ENCODE measurements around the gene S100A13. TPM values are rescaled to one million over a fixed set of nuclear protein-coding genes. Genes with fewer than 3 reads are reported as not detected.

Gene S100A13
- total and polyA plus RNA-seq, 10 of the 15 experiments (the other 5 are each of a cell fraction or from before 2014, with no cell fraction given) = 5.7 to 30.9 (median 9.1) TPM

GRCh38 chr1:153598309-153599172 lies 28.8 kb downstream of the S100A13 start (continued):
- TF ChIP-seq CREB1 (IDR thresholded peaks at IDR 0.05; ENCODE audit: low read depth) (peak; percentile 78), ZBTB33 (IDR thresholded peaks at IDR 0.05) (no peak), JUNB (IDR thresholded peaks at IDR 0.05) (peak; percentile 9; the same call in 1 of the 2 replicates), MEF2B (IDR thresholded peaks at IDR 0.05; ENCODE audit: partially characterized antibody, poor library complexity, severe bottlenecking) (peak; percentile 59), MTA3 (IDR thresholded peaks at IDR 0.05; ENCODE audit: borderline replicate concordance, low read length) (no peak), E2F8 (IDR thresholded peaks at IDR 0.05; ENCODE audit: low read depth, partially characterized antibody) (no peak), BCLAF1 (IDR thresholded peaks at IDR 0.05) (no peak), ETV6 (conservative IDR thresholded peaks at IDR 0.05 in 1 of 2, IDR thresholded peaks at IDR 0.05 in 1 of 2; ENCODE audit: borderline replicate concordance in 1 of 2, low read depth in 1 of 2) (peak in 1 of 2 experiments; percentile 53; a peak in 1 of 4 replicates), NR2F1 (conservative IDR thresholded peaks at IDR 0.05) (peak; percentile 38; the same call in 1 of the 2 replicates), YY1 (IDR thresholded peaks at IDR 0.05; ENCODE audit: low read depth, low read length) (0 out of 2 replicates have a peak, but pooled peaks have one; percentile 28)
- TF ChIP-seq, protein P1, sequence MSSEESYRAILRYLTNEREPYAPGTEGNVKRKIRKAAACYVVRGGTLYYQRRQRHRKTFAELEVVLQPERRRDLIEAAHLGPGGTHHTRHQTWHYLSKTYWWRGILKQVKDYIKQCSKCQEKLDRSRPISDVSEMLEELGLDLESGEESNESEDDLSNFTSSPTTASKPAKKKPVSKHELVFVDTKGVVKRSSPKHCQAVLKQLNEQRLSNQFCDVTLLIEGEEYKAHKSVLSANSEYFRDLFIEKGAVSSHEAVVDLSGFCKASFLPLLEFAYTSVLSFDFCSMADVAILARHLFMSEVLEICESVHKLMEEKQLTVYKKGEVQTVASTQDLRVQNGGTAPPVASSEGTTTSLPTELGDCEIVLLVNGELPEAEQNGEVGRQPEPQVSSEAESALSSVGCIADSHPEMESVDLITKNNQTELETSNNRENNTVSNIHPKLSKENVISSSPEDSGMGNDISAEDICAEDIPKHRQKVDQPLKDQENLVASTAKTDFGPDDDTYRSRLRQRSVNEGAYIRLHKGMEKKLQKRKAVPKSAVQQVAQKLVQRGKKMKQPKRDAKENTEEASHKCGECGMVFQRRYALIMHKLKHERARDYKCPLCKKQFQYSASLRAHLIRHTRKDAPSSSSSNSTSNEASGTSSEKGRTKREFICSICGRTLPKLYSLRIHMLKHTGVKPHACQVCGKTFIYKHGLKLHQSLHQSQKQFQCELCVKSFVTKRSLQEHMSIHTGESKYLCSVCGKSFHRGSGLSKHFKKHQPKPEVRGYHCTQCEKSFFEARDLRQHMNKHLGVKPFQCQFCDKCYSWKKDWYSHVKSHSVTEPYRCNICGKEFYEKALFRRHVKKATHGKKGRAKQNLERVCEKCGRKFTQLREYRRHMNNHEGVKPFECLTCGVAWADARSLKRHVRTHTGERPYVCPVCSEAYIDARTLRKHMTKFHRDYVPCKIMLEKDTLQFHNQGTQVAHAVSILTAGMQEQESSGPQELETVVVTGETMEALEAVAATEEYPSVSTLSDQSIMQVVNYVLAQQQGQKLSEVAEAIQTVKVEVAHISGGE (CRISPR knock-in tag; IDR thresholded peaks at IDR 0.05) = no peak
- TF ChIP-seq, protein P2, sequence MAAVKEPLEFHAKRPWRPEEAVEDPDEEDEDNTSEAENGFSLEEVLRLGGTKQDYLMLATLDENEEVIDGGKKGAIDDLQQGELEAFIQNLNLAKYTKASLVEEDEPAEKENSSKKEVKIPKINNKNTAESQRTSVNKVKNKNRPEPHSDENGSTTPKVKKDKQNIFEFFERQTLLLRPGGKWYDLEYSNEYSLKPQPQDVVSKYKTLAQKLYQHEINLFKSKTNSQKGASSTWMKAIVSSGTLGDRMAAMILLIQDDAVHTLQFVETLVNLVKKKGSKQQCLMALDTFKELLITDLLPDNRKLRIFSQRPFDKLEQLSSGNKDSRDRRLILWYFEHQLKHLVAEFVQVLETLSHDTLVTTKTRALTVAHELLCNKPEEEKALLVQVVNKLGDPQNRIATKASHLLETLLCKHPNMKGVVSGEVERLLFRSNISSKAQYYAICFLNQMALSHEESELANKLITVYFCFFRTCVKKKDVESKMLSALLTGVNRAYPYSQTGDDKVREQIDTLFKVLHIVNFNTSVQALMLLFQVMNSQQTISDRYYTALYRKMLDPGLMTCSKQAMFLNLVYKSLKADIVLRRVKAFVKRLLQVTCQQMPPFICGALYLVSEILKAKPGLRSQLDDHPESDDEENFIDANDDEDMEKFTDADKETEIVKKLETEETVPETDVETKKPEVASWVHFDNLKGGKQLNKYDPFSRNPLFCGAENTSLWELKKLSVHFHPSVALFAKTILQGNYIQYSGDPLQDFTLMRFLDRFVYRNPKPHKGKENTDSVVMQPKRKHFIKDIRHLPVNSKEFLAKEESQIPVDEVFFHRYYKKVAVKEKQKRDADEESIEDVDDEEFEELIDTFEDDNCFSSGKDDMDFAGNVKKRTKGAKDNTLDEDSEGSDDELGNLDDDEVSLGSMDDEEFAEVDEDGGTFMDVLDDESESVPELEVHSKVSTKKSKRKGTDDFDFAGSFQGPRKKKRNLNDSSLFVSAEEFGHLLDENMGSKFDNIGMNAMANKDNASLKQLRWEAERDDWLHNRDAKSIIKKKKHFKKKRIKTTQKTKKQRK (IDR thresholded peaks at IDR 0.05; ENCODE audit: low read depth, low read length) = no peak
